HepG2 (cell line): Measurements from ENCODE around the gene KLK10. TPM values are rescaled to one million over a fixed set of nuclear protein-coding genes. Genes with fewer than 3 reads are reported as not detected.

ENCODE experiments used
- ATAC-seq: fragments of 200-7000 bp; cut with Tn5 transposase; 3 replicates; pipeline ENCODE4 v1.9.1; 2020; ENCODE audit warnings: mild to moderate bottlenecking, moderate library complexity
- BruUV-seq: library from RNA; stranded (reverse); fragments of 400-500 nt; replicated peaks from 2 replicates; lab custom pipeline; 2021; lab: Mats Ljungman, UMichigan
- CTCF ChIA-PET: fragments of 300-600 bp; formaldehyde crosslinking; extraction: SDS; loops from one replicate; lab custom pipeline; 2021; ENCODE audit warnings: low total read pairs, inconsistent platforms, low intra/inter-chr PET ratio; lab: Yijun Ruan, JAX
- POLR2A ChIA-PET: fragments of 350-600 bp; sonication (Branson Sonifier 250); formaldehyde crosslinking; loops from one replicate; lab custom pipeline; 2020; ENCODE audit warnings: antibody characterized with exemption, inconsistent platforms; lab: Yijun Ruan, JAX
- DNase-seq: peaks from one replicate; pipeline ENCODE4 v3.0.0-alpha.2; 2015; ENCODE audit warnings: low spot score
- FAIRE-seq: peaks from 3 replicates; lab custom pipeline; 2011; peaks lifted over from hg19 to GRCh38; lab: Jason Lieb, UNC
- H2AFZ ChIP-seq: one replicate; pipeline ENCODE4 v1.6.1; 2011; ENCODE audit warnings: low read length, inconsistent platforms
- H3K27ac ChIP-seq: fragments of 300-600 bp; 3 replicates; pipeline ENCODE4 v1.8.0; 2011; ENCODE audit warnings: mixed run types, mild to moderate bottlenecking, mixed read lengths, low read length, inconsistent platforms; ENCODE audit not compliant: insufficient read depth; ENCODE audit errors: extremely low read length
- H3K27me3 ChIP-seq, 2 experiments: fragments of 200-600 bp in 1 of 2; 2 replicates in 1 of 2; 3 replicates in 1 of 2; pipeline versions ENCODE4 v1.6.0 to v1.8.0; 2011; ENCODE audit warnings: low read length in 2 of 2, mild to moderate bottlenecking in 2 of 2, moderate library complexity in 2 of 2, inconsistent platforms in 1 of 2; ENCODE audit not compliant: insufficient read depth in 2 of 2, control insufficient read depth in 1 of 2
- H3K36me3 ChIP-seq, 2 experiments: fragments of 200-600 bp in 1 of 2; replicated peaks in 1 of 2; 2 replicates in 1 of 2; 3 replicates in 1 of 2; pipeline versions ENCODE4 v1.5.1 to v1.8.0; 2011; ENCODE audit warnings: low read length in 2 of 2, inconsistent platforms in 1 of 2; ENCODE audit not compliant: insufficient read depth in 2 of 2, control insufficient read depth in 1 of 2
- H3K4me1 ChIP-seq: 2 replicates; pipeline ENCODE4 v1.5.1; 2012; ENCODE audit warnings: low read length, inconsistent platforms; ENCODE audit not compliant: insufficient read depth
- H3K4me2 ChIP-seq: 2 replicates; pipeline ENCODE4 v1.6.0; 2011; ENCODE audit warnings: low read depth, low read length, inconsistent platforms
- H3K4me3 ChIP-seq, 3 experiments: fragments of 200-600 bp in 1 of 3; sonication (generic), shearing (Covaris generic) in 1 of 3; replicated peaks in 1 of 3; 2 replicates each; pipeline ENCODE4 v1.5.1; 2011 to 2016; ENCODE audit warnings: low read length in 3 of 3, inconsistent platforms in 2 of 3, low read depth in 2 of 3, mild to moderate bottlenecking in 2 of 3, control low read depth in 1 of 3, mixed read lengths in 1 of 3; ENCODE audit not compliant: insufficient read depth in 1 of 3
- H3K79me2 ChIP-seq: one replicate; pipeline ENCODE4 v1.6.1; 2011; ENCODE audit warnings: low read length, inconsistent platforms; ENCODE audit not compliant: insufficient read depth
- H3K9ac ChIP-seq: 2 replicates; pipeline ENCODE4 v1.6.0; 2011; ENCODE audit warnings: mild to moderate bottlenecking, low read depth, low read length, inconsistent platforms; ENCODE audit not compliant: insufficient read depth
- H3K9me3 ChIP-seq: 2 replicates; pipeline ENCODE4 v1.5.1; 2012; ENCODE audit warnings: mild to moderate bottlenecking, low read length
- H4K20me1 ChIP-seq: 2 replicates; pipeline ENCODE4 v1.6.0; 2011; ENCODE audit warnings: inconsistent platforms, mild to moderate bottlenecking, low read length, moderate library complexity; ENCODE audit not compliant: insufficient read depth
- ATF7 ChIP-seq, 2 experiments: fragments of 450-650 bp in 1 of 2; sonication (generic) in 1 of 2; formaldehyde crosslinking in 1 of 2; IDR thresholded peaks; 2 replicates each; pipeline versions ENCODE4 v1.4.0 to v1.6.1; 2016 to 2020; ENCODE audit warnings: antibody characterized with exemption in 1 of 2, mild to moderate bottlenecking in 1 of 2, missing genetic modification reagents in 1 of 2
- ELF4 ChIP-seq: sonication (generic); formaldehyde crosslinking; IDR thresholded peaks from 2 replicates; pipeline ENCODE4 v1.5.0; 2020; ENCODE audit warnings: missing genetic modification reagents, mild to moderate bottlenecking, moderate library complexity, borderline replicate concordance
- HES4 ChIP-seq: sonication (generic); formaldehyde crosslinking; IDR thresholded peaks from 2 replicates; pipeline ENCODE4 v1.9.0; 2021; ENCODE audit warnings: mild to moderate bottlenecking, missing genetic modification reagents, borderline replicate concordance
- HNF4A ChIP-seq: sonication (generic); formaldehyde crosslinking; IDR thresholded peaks from 2 replicates; pipeline ENCODE4 v1.4.0; 2020; ENCODE audit warnings: missing genetic modification reagents
- HOMEZ ChIP-seq: IDR thresholded peaks from 2 replicates; pipeline ENCODE4 v1.6.1; 2016; ENCODE audit warnings: low read depth
- ISX ChIP-seq: sonication (generic); formaldehyde crosslinking; conservative IDR thresholded peaks from 2 replicates; pipeline ENCODE4 v1.5.0; 2020; ENCODE audit warnings: missing genetic modification reagents
- MAFF ChIP-seq: IDR thresholded peaks from 2 replicates; pipeline ENCODE4 v1.6.1; 2011; ENCODE audit warnings: low read depth, low read length, improper control_type of control experiment
- MAFK ChIP-seq, 2 experiments: IDR thresholded peaks in 1 of 2; conservative IDR thresholded peaks in 1 of 2; 2 replicates each; pipeline ENCODE4 v1.6.1; 2011; ENCODE audit warnings: improper control_type of control experiment in 2 of 2, low read length in 2 of 2
- NFKB2 ChIP-seq: sonication (generic); formaldehyde crosslinking; IDR thresholded peaks from 2 replicates; pipeline ENCODE4 v1.4.0; 2020; ENCODE audit warnings: missing genetic modification reagents, borderline replicate concordance
- TBX3 ChIP-seq: fragments of 450-650 bp; IDR thresholded peaks from 2 replicates; pipeline ENCODE4 v1.6.1; 2017; ENCODE audit warnings: antibody characterized with exemption, mild to moderate bottlenecking, inconsistent platforms, borderline replicate concordance
- ZNF589 ChIP-seq: sonication (generic); formaldehyde crosslinking; conservative IDR thresholded peaks from 2 replicates; pipeline ENCODE4 v1.8.0; 2022; ENCODE audit warnings: mild to moderate bottlenecking, moderate library complexity, missing genetic modification reagents
- WGBS: methylation state at CpG from one replicate; pipeline ENCODE4 v1.1.6; 2017; ENCODE audit warnings: low lambda C conversion rate; 5-methylcytosine and 5-hydroxymethylcytosine counted together
- in situ Hi-C: cut with HindIII; loops from 2 replicates; pipeline ENCODE4 v1.10.0; 2017; ENCODE audit warnings: low pct_unique_long_range_greater_than_20kb; ENCODE audit not compliant: extremely low pct_ligation_motif_present
- intact Hi-C: fragments of 100-400 bp; cut with micrococcal nuclease; formaldehyde crosslinking; loops from one replicate; pipeline ENCODE4 v1.10.0; 2022; ENCODE audit not compliant: unreplicated experiment
- polyA plus RNA-seq, 8 experiments: library from polyadenylated mRNA; depleted of rRNA in 3 of 8; stranded (reverse) in 7 of 8; unstranded in 1 of 8; fragments of >200 nt; fragmentation: Illumina TruSeq in 4 of 8; extraction: Trizol in 4 of 8; gene quantifications; 2 replicates each; pipeline versions ENCODE4 v1.2.1 to v1.2.3, GENCODE V29; 2011 to 2016; ENCODE audit warnings: low read depth in 4 of 8, missing spikeins in 1 of 8, mixed read lengths in 1 of 8; ENCODE audit not compliant: insufficient read depth in 1 of 8
- total RNA-seq, 5 experiments: library from RNA; depleted of rRNA; stranded (reverse); fragments of >200 nt; fragmentation: Illumina TruSeq; extraction: Trizol; gene quantifications; 2 replicates each; pipeline ENCODE4 v1.2.3, GENCODE V29; 2016; ENCODE audit warnings: low read depth in 1 of 5
- TF ChIP-seq, protein P1 (sequence below): IDR thresholded peaks from 2 replicates; pipeline ENCODE4 v1.6.1; 2016; ENCODE audit warnings: missing compliant biosample characterization, missing genetic modification reagents, borderline replicate concordance

Gene KLK10
- total and polyA plus RNA-seq, 2 of the 13 experiments (the other 11 are each of a cell fraction or from before 2014, with no cell fraction given), result not detected

GRCh38 chr19:51047031-51047335, 27.5 kb upstream of the KLK10 start:
- Histone ChIP-seq H4K20me1 (no peaks in the 10 kb centered on the region), H3K27ac (no peak overlapping the region), H3K9ac (no peak overlapping the region), H3K4me2 (no peak overlapping the region), H3K4me1 (no peaks in the 10 kb centered on the region), H2AFZ (no peak overlapping the region), H3K9me3 (no peaks in the 10 kb centered on the region), H3K4me3 (no peak overlapping the region), H3K27me3 (no peaks in the 10 kb centered on the region), H3K36me3 (no peaks in the 10 kb centered on the region), H3K79me2 (no peaks in the 10 kb centered on the region)
- no TSS peak for BruUV-seq
- TF ChIP-seq ELF4 (CRISPR knock-in tag) (no peak), TBX3 (no peak), HNF4A (no peak), ISX (CRISPR knock-in tag) (no peak), NFKB2 (CRISPR knock-in tag) (no peak), ZNF589 (CRISPR knock-in tag) (no peak), HES4 (CRISPR knock-in tag) (no peak), HOMEZ (CRISPR knock-in tag) (no peak)
- WGBS, result 5% methylated on average over 4 of the region's 4 CpGs
- ChIA-PET CTCF (no interaction called here), POLR2A (no interaction called here)
- in situ Hi-C loops, result no loop called here
- intact Hi-C loops, result no loop called here
- ATAC-seq, result no peak
- no peak for FAIRE-seq
- no peak for DNase-seq

- Histone ChIP-seq H4K20me1 (no peaks in the 10 kb centered on the region), H3K4me1 (no peaks in the 10 kb centered on the region), H3K9me3 (no peaks in the 10 kb centered on the region), H3K79me2 (no peaks in the 10 kb centered on the region), H3K9ac (no peak overlapping the region), H3K27ac (no peak overlapping the region), H2AFZ (no peak overlapping the region), H3K4me3 (no peak overlapping the region), H3K4me2 (no peak overlapping the region), H3K36me3 (no peaks in the 10 kb centered on the region), H3K27me3 (no peaks in the 10 kb centered on the region)
- CTCF ChIA-PET, result no interaction called here
- ATAC-seq, result no peak
- FAIRE-seq, result no peak
- no peak for DNase-seq
- in situ Hi-C loops (no loop called here), intact Hi-C loops (no loop called here)
- POLR2A ChIA-PET, result no interaction called here
- no TSS peak for BruUV-seq
- TF ChIP-seq, protein P1, sequence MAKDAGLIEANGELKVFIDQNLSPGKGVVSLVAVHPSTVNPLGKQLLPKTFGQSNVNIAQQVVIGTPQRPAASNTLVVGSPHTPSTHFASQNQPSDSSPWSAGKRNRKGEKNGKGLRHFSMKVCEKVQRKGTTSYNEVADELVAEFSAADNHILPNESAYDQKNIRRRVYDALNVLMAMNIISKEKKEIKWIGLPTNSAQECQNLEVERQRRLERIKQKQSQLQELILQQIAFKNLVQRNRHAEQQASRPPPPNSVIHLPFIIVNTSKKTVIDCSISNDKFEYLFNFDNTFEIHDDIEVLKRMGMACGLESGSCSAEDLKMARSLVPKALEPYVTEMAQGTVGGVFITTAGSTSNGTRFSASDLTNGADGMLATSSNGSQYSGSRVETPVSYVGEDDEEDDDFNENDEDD (CRISPR knock-in tag), result no peak
- TF ChIP-seq MAFF, result peak; percentile 79
- TF ChIP-seq MAFK (conservative IDR thresholded peaks at IDR 0.05 in 1 of 2, IDR thresholded peaks at IDR 0.05 in 1 of 2; ENCODE audit: low read length in 2 of 2), result peak; percentile 81 to 89
- TF ChIP-seq ATF7 (IDR thresholded peaks at IDR 0.05), result peak; percentile 41
- no peak for TF ChIP-seq ATF7 (CRISPR knock-in tag; IDR thresholded peaks at IDR 0.05)
- WGBS, result 48% methylated on average over 11 of the region's 11 CpGs
Observed at GRCh38 chr19:51044327-51044726, 24.8 kb upstream of the KLK10 start.
